Fibroblast of upper back skin (primary cell): Measurements from ENCODE around the gene PNCK.

Source experiments
- DNase-seq: peaks from one replicate; pipeline ENCODE4 v3.0.0-alpha.2; 2013

The PNCK gene

GRCh38 chrX:153626863-153627674 is 46.5 kb downstream of the PNCK start:
- no peak for DNase-seq

DNA sequence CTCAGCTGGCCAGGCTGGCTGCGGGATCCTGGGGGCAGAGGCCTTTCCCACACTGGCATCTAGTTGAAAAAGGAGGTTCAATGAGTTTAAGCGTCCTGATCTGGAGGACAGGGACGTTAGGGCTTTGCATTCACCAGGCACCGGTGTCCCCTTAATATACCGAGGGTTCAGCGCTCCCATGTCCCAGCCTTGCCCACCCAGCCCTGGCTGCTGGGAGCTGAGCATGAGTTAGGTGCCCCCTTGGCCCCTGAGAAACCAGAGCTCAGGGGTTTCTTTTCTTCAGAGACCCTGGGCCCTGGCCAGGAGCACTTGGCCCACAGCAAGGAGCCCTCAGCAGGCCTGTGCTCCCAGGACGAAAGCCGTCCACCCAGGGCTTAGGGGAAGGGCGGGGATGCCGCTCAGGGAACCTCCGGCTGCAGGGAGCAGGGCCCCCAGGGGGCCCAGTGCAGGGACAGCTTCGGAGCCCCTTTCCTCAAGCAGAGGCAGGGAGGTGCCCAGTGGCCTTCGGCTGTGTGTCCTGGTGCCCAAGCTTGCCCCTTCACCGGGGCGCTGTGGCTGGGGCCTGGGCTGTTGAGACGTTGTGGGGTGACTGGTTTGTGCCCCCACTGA is 47.5 kb downstream of the PNCK start:
- DNase-seq = no peak

DNA sequence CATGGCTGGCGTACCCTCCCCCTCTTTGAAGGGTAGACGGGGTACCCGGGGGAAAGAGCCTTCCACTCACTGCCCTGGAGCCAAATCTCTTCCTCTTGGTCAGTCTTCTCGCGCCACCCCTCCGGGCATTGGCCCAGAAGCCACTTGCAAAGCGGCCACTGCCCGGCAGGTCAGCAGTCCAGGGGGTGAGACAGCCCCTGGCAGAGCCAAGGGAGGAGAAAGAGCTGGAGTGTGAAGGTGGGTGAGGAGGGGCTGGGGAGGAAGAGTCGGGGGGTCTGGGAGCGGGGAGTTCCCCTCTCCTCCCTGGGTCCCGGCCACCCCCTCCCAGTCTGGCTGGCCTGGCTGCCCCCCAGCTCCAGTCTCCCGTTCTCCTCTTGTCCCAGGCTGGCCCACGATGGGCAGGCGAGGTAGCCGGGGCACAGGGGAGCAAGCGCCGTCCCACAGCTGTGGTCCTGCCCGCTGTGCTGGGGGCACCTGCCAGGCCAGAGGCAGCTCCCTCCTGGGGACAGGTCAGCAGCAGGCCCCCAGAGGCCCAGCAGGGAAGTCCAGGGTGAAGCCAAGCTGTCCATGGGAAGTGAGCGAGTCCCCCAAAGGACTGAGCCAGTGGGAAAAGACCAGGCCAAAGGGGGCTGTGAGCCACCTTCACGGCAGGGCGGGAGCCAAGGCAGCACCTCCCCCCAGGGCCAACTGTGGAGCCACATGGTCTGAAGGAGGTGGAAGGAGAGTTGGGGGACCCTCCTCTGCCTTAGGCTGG is 48.2 kb downstream of the PNCK start:
- no peak for DNase-seq

DNA sequence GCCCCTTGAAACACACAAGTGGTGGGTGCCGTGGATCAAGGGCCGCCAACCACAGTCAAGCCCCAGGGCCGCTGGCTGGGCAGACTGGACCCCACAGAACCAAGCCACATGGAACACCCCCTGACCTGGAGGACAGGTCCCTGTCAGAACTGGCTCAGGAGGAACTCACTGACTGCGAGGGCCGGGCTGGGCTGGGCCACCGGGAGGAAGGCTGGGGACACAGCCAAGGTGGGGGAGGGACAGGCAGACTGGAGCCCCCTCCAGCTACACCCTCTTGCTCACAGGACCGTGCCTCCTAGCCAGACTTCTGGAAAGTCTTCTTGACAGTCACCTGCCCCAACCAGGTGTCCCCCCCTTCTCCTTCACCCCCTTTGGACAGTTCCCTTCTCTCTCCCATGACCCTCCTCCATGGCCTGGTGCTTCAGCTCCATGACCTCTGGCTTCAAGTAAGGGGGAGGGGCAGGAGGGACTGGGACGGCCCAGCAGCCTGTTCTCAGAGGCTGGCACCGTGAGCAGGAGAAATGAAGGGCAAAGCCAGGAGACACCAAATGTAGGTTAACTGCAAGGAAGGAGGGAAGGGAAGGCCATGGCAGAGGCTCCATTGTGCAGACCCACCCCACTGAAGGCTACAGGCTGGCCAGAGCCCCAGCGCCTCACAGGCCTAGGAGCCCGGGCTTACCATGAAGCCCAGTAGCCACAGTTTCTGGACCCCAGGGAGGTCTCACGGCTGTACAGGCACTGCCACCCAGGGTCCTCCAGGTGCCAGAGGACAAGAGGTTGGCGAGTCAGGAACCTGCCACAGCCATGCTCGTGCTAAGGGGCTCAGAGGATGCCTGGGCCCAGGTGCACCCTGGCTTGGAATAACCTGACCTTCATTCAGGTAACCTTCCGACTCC is 49.2 kb downstream of the PNCK start:
- no peak for DNase-seq

GRCh38 chrX:153623310-153624029 is 50.1 kb downstream of the PNCK start:
- DNase-seq = no peak

DNA sequence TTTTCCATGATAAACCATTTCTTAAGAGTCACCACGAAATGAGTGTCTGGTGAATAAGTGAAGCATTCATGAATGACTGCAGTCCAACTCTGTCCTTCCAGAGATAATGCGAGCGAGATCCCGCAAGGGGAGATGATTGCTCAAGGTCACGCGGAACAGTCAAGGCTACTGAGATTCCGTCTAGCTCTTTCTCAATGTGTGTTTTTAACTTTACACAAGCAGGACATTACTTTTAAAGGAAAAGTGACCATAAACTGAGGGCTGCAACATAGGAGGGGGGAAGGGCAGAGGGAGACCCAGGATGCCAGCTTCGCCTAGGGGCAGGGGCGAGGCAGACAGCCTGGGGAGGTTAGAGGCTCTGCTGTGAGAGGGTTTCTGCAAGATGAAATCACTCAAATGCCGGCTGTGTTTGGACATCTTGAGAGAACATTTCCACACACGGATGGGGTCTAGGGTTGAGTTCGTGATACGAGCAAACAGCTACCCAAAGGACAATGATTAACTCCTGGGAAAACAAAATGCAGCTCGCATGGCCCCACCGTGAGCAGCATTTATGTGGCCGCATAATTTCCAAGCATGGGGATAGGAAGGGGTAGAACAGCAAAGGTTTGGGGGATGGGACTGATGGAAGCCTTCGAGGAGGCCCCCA is 50.8 kb downstream of the PNCK start:
- DNase-seq = no peak

- DNase-seq = no peak
Measured at GRCh38 chrX:153621949-153622598, 51.5 kb downstream of the PNCK start.

DNA sequence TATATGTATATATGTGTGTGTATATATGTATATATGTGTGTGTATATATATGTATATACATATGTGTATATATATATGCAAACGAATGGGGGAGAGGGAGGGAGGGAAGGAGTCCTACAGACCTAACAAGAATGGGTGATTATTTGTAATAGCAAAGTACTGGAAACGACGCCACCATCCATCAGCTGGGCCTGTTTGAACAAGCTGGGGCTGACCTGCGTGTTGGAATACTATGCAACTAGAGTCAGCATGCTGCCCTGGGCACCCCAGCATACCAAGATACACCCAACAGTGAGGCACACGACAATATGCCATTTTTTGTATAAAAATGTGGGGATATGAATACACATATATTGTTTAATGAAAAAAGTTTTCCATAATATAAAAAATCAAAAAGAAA is 53.0 kb downstream of the PNCK start:
- no peak for DNase-seq
